ENCODE results near the gene HIVEP1. TPM values are rescaled to one million over a fixed set of nuclear protein-coding genes. Genes with fewer than 3 reads are reported as not detected.

The HIVEP1 gene
- total RNA-seq, 1 experiment from 2014 or later, result 24.3 TPM

- ChIA-PET POLR2A (no interaction called here), CTCF (no interaction called here)
- ATAC-seq (no peak), DNase-seq (ENCODE audit: low spot score) (no peak)
- H3K27ac Mint-ChIP-seq, result no peak overlapping the region
- peaks cover 4% of the 10 kb centered on the region; the same call in 1 of the 2 replicates for H3K4me1 Mint-ChIP-seq
- no peaks in the 10 kb centered on the region for H3K27me3 Mint-ChIP-seq (ENCODE audit: low read depth)
- H3K9me3 Mint-ChIP-seq, result no peaks in the 10 kb centered on the region
- no peaks in the 10 kb centered on the region for H3K36me3 Mint-ChIP-seq
- TF ChIP-seq FOXP1 (CRISPR knock-in tag; IDR thresholded peaks at IDR 0.05; ENCODE audit: borderline replicate concordance), result no peak
- no peak for TF ChIP-seq TEAD4 (CRISPR knock-in tag; IDR thresholded peaks at IDR 0.05)
- TF ChIP-seq HMGXB4 (CRISPR knock-in tag; IDR thresholded peaks at IDR 0.05), result no peak
- TF ChIP-seq MYBL2 (CRISPR knock-in tag; IDR thresholded peaks at IDR 0.05), result no peak
- TF ChIP-seq IRF2 (CRISPR knock-in tag; IDR thresholded peaks at IDR 0.05; ENCODE audit: borderline replicate concordance, low read depth), result no peak
- H3K4me3 Mint-ChIP-seq, result no peak overlapping the region
Observed at GRCh38 chr6:12189661-12190060, 177.5 kb downstream of the HIVEP1 start.

DNA sequence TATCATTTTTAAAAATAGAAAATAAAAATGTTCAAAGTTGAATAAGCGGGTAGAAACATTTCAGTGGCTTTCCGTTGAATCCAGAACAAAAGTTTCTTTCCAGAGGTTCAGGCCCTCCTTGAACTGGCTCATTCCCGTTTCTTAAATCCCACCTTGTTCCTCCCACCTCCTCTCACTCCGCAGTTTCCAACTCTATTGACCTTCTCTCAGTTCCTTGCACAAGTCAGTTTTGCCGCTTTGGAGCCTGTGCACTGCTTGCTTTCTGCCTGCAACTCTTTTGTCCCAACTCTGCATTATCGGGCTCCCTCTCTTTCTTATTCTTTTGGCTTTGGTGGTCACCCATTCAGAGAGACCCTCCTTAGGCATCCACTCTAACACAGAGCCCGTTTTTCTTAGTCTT lies 178.1 kb downstream of the HIVEP1 start:
- no peak for TF ChIP-seq ZNF512 (CRISPR knock-in tag; IDR thresholded peaks at IDR 0.05; ENCODE audit: borderline replicate concordance)
- no peak for TF ChIP-seq SP1 (CRISPR knock-in tag; conservative IDR thresholded peaks at IDR 0.05)
- no peak for TF ChIP-seq ZSCAN18 (CRISPR knock-in tag; IDR thresholded peaks at IDR 0.05)
- no peak for TF ChIP-seq MLX (CRISPR knock-in tag; IDR thresholded peaks at IDR 0.05)
- no peak for TF ChIP-seq ZNF423 (CRISPR knock-in tag; IDR thresholded peaks at IDR 0.05)
- no peak for TF ChIP-seq NFE2L1 (CRISPR knock-in tag; IDR thresholded peaks at IDR 0.05)
- TF ChIP-seq CREB1 (CRISPR knock-in tag; IDR thresholded peaks at IDR 0.05), result no peak
- TF ChIP-seq PRRX2 (CRISPR knock-in tag; IDR thresholded peaks at IDR 0.05), result no peak
- TF ChIP-seq, protein P1, sequence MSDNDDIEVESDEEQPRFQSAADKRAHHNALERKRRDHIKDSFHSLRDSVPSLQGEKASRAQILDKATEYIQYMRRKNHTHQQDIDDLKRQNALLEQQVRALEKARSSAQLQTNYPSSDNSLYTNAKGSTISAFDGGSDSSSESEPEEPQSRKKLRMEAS (CRISPR knock-in tag; IDR thresholded peaks at IDR 0.05), result no peak
- TF ChIP-seq FOXP1 (CRISPR knock-in tag; IDR thresholded peaks at IDR 0.05; ENCODE audit: borderline replicate concordance), result no peak
- Mint-ChIP-seq H3K36me3 (no peaks in the 10 kb centered on the region), H3K4me3 (no peak overlapping the region), H3K27ac (peak overlapping the region; percentile 46; the same call in 1 of the 2 replicates), H3K27me3 (ENCODE audit: low read depth) (no peaks in the 10 kb centered on the region), H3K9me3 (no peaks in the 10 kb centered on the region), H3K4me1 (peaks cover 4% of the 10 kb centered on the region; the same call in 1 of the 2 replicates)
- ATAC-seq (peak; percentile 60; the same call in 1 of the 2 replicates), DNase-seq (ENCODE audit: low spot score) (no peak)
- POLR2A ChIA-PET, result no interaction called here
- CTCF ChIA-PET, result no interaction called here

GRCh38 chr6:12196326-12196936 lies 184.3 kb downstream of the HIVEP1 start:
- no peaks in the 10 kb centered on the region for H3K27me3 Mint-ChIP-seq (ENCODE audit: low read depth)
- no peaks in the 10 kb centered on the region for H3K9me3 Mint-ChIP-seq
- no peaks in the 10 kb centered on the region for H3K36me3 Mint-ChIP-seq
- ChIA-PET CTCF (interaction anchor here (1.0 kb wide), 1 partner anchor 38 kb away, joined by 3 read pairs; no protein-coding TSS in a partner anchor), POLR2A (no interaction called here)
- no peak overlapping the region for H3K4me3 Mint-ChIP-seq
- no peak for ATAC-seq
- DNase-seq (ENCODE audit: low spot score), result no peak
- H3K4me1 Mint-ChIP-seq, result 0 out of 2 replicates have a peak, but pooled peaks cover 2% of the 10 kb centered on the region
- no peak overlapping the region for H3K27ac Mint-ChIP-seq
- TF ChIP-seq USF1 (CRISPR knock-in tag; IDR thresholded peaks at IDR 0.05) (no peak), ETV6 (CRISPR knock-in tag; IDR thresholded peaks at IDR 0.05) (no peak), ERG (CRISPR knock-in tag; IDR thresholded peaks at IDR 0.05) (no peak), ZNF219 (CRISPR knock-in tag; IDR thresholded peaks at IDR 0.05; ENCODE audit: borderline replicate concordance) (no peak), TEAD4 (CRISPR knock-in tag; IDR thresholded peaks at IDR 0.05) (no peak), SMAD3 (CRISPR knock-in tag; IDR thresholded peaks at IDR 0.05; ENCODE audit: borderline replicate concordance) (no peak), PRRX2 (CRISPR knock-in tag; IDR thresholded peaks at IDR 0.05) (no peak)
- TF ChIP-seq, protein P2, sequence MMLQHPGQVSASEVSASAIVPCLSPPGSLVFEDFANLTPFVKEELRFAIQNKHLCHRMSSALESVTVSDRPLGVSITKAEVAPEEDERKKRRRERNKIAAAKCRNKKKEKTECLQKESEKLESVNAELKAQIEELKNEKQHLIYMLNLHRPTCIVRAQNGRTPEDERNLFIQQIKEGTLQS (CRISPR knock-in tag; conservative IDR thresholded peaks at IDR 0.05), result no peak
- TF ChIP-seq, protein P3, sequence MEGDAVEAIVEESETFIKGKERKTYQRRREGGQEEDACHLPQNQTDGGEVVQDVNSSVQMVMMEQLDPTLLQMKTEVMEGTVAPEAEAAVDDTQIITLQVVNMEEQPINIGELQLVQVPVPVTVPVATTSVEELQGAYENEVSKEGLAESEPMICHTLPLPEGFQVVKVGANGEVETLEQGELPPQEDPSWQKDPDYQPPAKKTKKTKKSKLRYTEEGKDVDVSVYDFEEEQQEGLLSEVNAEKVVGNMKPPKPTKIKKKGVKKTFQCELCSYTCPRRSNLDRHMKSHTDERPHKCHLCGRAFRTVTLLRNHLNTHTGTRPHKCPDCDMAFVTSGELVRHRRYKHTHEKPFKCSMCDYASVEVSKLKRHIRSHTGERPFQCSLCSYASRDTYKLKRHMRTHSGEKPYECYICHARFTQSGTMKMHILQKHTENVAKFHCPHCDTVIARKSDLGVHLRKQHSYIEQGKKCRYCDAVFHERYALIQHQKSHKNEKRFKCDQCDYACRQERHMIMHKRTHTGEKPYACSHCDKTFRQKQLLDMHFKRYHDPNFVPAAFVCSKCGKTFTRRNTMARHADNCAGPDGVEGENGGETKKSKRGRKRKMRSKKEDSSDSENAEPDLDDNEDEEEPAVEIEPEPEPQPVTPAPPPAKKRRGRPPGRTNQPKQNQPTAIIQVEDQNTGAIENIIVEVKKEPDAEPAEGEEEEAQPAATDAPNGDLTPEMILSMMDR (IDR thresholded peaks at IDR 0.05), result no peak

Data from WTC11 (cell line).